ENCODE results near the gene MTMR3. TPM values are rescaled to one million over a fixed set of nuclear protein-coding genes. Genes with fewer than 3 reads are reported as not detected.
"Not testable (repeated sequence)": the region's sequence is repeated elsewhere in the genome, so short reads cannot be mapped to it uniquely, and the experiment has no call there.

MTMR3 gene
- total RNA-seq, 4 donors from 2014 or later: 33.5 to 46.5 (median 40.8) TPM

DNA sequence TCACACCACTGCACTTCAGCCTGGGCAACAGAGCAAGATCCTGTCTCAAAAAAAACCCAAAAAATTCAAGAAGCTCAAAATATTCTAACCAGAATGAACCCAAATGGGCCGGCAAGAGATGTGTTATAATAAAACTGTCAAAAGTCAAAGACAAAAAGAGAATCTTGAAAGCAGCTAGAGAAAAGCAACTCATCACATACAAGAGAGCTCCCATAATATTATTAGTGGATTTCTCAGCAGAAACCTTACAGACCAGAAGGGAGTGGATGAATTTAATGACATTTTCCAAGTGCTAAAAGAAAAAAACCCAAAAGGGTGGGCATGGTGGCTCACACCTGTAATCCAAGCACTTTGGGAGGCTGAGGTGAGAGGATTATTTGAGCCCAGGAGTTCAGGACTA is 174.4 kb downstream of the MTMR3 start:
- no peak overlapping the region for H3K4me3 ChIP-seq
- intact Hi-C loops (cut with DNase I): no loop called here
- 75% methylated on average over 1 of the region's 1 CpG for WGBS
- no peaks in the 10 kb centered on the region for H3K36me3 ChIP-seq
- no peak for DNase-seq (ENCODE audit: extremely low spot score)
- no peak overlapping the region for H3K27ac ChIP-seq (replicated peaks in 1 of 4)
- H3K27me3 ChIP-seq: no peaks in the 10 kb centered on the region
- H3K4me1 ChIP-seq: peaks cover 0 to 6% (median 0%) of the 10 kb centered on the region in 4 donors
- H3K9me3 ChIP-seq: peaks cover 0 to 14% (median 5%) of the 10 kb centered on the region in 4 donors
- TF ChIP-seq, protein P1, sequence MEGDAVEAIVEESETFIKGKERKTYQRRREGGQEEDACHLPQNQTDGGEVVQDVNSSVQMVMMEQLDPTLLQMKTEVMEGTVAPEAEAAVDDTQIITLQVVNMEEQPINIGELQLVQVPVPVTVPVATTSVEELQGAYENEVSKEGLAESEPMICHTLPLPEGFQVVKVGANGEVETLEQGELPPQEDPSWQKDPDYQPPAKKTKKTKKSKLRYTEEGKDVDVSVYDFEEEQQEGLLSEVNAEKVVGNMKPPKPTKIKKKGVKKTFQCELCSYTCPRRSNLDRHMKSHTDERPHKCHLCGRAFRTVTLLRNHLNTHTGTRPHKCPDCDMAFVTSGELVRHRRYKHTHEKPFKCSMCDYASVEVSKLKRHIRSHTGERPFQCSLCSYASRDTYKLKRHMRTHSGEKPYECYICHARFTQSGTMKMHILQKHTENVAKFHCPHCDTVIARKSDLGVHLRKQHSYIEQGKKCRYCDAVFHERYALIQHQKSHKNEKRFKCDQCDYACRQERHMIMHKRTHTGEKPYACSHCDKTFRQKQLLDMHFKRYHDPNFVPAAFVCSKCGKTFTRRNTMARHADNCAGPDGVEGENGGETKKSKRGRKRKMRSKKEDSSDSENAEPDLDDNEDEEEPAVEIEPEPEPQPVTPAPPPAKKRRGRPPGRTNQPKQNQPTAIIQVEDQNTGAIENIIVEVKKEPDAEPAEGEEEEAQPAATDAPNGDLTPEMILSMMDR (IDR thresholded peaks at IDR 0.05): no peak
- TF ChIP-seq EP300 (IDR thresholded peaks at IDR 0.05) (no peak), POLR2A (IDR thresholded peaks at IDR 0.05; ENCODE audit: low read depth) (no peak), POLR2AphosphoS5 (IDR thresholded peaks at IDR 0.05) (no peak)

DNA sequence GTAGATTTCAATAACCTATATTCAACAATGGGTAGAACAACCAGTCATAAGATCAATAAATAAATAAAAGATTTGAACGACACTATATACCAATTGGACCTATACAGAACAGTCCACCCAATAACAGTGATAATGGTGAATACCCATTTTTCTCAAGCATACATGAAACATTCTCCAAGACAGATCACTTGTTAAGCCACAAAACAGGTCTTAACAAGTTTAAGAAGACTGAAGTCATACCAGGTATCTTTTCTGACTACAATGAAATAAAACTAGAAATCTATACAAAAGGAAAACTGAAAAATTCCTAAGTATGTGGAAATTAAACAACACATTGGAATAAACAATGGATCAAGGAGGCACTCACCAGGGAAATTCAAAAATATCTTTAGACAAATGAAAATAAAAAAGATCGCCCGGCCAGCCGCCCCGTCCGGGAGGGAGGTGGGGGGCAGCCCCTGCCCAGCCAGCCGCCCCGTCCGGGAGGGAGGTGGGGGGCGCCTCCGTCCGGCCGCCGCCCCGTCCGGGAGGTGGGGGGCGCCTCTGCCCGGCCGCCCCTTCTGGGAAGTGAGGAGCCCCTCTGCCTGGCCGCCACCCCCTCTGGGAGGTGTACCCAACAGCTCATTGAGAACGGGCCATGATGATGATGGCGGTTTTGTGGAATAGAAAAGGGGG is 176.5 kb downstream of the MTMR3 start:
- H3K4me1 ChIP-seq; H3K36me3 ChIP-seq; H3K27me3 ChIP-seq; H3K4me3 ChIP-seq; intact Hi-C loops (cut with DNase I); H3K27ac ChIP-seq (replicated peaks in 1 of 4); DNase-seq (ENCODE audit: extremely low spot score): not testable (repeated sequence)
- H3K9me3 ChIP-seq: peaks cover 0 to 18% (median 17%) of the 10 kb centered on the region in 4 donors
- 89% methylated on average over 16 of the region's 22 CpGs for WGBS

DNA sequence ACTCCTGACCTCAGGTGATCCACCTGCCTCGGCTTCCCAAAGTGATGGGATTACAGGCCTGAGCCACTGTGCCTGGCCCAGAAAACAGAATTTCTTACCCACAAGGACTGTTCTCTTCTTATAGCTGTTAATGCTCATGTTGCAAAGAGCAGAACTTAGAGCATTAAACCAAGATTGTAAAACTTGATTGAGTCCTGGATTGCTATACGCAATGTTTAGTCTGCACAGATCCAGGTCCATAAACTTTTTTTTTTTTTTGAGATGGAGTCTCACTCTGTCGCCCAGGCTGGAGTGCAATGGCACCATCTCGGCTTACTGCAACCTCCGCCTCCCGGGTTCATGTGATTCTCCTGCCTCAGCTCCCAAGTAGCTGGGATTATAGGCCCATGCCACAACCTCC is 178.1 kb downstream of the MTMR3 start:
- intact Hi-C loops (cut with DNase I); H3K4me1 ChIP-seq: not testable (repeated sequence)
- 95% methylated on average over 6 of the region's 6 CpGs for WGBS

DNA sequence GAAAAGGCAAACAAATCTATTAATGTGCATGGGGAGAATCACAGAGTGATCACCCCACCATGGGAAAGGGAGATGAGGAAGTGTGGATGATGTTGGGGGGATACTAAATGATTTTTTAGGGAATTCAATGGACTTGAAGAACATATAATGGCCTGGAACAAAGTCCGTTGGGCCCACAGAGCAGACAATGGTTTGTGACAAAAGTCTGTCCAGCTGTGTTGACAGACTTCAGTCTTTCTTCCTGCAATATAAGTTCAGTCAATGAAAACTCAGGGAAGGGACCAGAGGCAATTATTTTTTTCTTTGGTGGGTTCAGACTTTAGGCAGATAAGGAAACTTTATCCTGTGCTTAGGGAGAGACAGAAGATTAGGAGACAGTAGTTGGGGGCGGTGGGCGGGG is 179.3 kb downstream of the MTMR3 start:
- intact Hi-C loops (cut with DNase I): no loop called here
- 91% methylated on average over 3 of the region's 3 CpGs for WGBS
- no peaks in the 10 kb centered on the region for H3K4me1 ChIP-seq
- no peaks in the 10 kb centered on the region for H3K36me3 ChIP-seq
- no peaks in the 10 kb centered on the region for H3K27me3 ChIP-seq
- peaks cover 0 to 23% (median 20%) of the 10 kb centered on the region in 4 donors for H3K9me3 ChIP-seq
- TF ChIP-seq POLR2A (IDR thresholded peaks at IDR 0.05; ENCODE audit: low read depth): no peak
- TF ChIP-seq, protein P1 (IDR thresholded peaks at IDR 0.05): no peak
- TF ChIP-seq POLR2AphosphoS5 (IDR thresholded peaks at IDR 0.05): no peak
- no peak for TF ChIP-seq EP300 (IDR thresholded peaks at IDR 0.05)
- no peak for DNase-seq (ENCODE audit: extremely low spot score)
- H3K27ac ChIP-seq (replicated peaks in 1 of 4): no peak overlapping the region
- no peak overlapping the region for H3K4me3 ChIP-seq

More for the DNA sequence above, 178.1 kb downstream of the MTMR3 start:
- H3K27me3 ChIP-seq; H3K4me3 ChIP-seq; H3K36me3 ChIP-seq; DNase-seq (ENCODE audit: extremely low spot score); H3K27ac ChIP-seq (replicated peaks in 1 of 4): not testable (repeated sequence)
- H3K9me3 ChIP-seq: peaks cover 0 to 29% (median 22%) of the 10 kb centered on the region in 4 donors

DNA sequence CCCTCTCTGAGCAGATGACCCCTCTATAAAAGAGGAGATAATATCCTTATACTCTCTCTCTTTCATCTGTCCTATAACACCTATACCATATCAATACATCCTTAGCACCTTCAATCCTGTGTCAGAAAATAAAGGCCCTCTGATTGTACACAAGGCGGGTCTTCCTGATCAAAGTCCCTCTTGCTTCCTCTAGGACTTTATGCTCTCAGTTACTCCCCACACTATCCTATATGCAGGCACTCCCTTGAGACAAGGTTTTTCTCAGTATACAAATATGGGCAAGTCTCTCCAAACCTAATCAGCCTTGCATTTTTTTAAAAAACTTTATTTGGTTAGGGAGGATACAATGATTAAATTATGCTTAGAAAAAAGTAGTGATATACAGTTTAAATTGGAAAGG is 180.0 kb downstream of the MTMR3 start:
- Histone ChIP-seq H3K27ac (replicated peaks in 1 of 4) (no peak overlapping the region), H3K9me3 (peaks cover 0 to 19% (median 15%) of the 10 kb centered on the region in 4 donors), H3K4me3 (no peak overlapping the region), H3K36me3 (no peaks in the 10 kb centered on the region), H3K27me3 (no peaks in the 10 kb centered on the region), H3K4me1 (no peaks in the 10 kb centered on the region)
- TF ChIP-seq, protein P1 (IDR thresholded peaks at IDR 0.05): no peak
- TF ChIP-seq POLR2AphosphoS5 (IDR thresholded peaks at IDR 0.05) (no peak), POLR2A (IDR thresholded peaks at IDR 0.05; ENCODE audit: low read depth) (no peak), EP300 (IDR thresholded peaks at IDR 0.05) (no peak)
- 92% methylated on average over 1 of the region's 1 CpG for WGBS
- intact Hi-C loops (cut with DNase I): no loop called here
- DNase-seq (ENCODE audit: extremely low spot score): no peak

DNA sequence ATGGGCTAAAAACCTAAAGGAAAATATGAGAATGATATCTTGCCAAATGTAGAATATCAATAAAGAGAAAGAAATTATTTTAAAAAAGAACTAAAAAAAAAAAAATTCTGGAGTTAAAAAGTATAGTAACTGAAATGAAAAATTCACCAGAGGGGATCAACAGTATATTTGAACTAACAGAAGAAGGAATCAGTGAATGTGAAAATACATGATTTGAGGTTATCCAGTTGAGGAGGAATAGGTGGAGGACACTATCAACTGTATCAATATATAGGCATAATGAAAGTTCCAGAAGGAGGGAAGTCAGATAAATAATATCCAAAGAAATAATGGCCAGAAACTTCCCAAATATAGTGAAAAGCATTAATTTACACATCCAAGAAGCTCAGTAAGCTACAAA is 181.2 kb downstream of the MTMR3 start:
- Histone ChIP-seq H3K36me3 (no peaks in the 10 kb centered on the region), H3K9me3 (peaks cover 0 to 19% (median 14%) of the 10 kb centered on the region in 4 donors), H3K27ac (replicated peaks in 1 of 4) (no peak overlapping the region), H3K4me3 (no peak overlapping the region), H3K4me1 (no peaks in the 10 kb centered on the region), H3K27me3 (no peaks in the 10 kb centered on the region)
- no peak for DNase-seq (ENCODE audit: extremely low spot score)
- intact Hi-C loops (cut with DNase I): no loop called here
- TF ChIP-seq, protein P1 (IDR thresholded peaks at IDR 0.05): no peak
- TF ChIP-seq POLR2A (IDR thresholded peaks at IDR 0.05; ENCODE audit: low read depth) (no peak), EP300 (IDR thresholded peaks at IDR 0.05) (no peak), POLR2AphosphoS5 (IDR thresholded peaks at IDR 0.05) (no peak)

Data from esophagus muscularis mucosa (tissue), 4 donors.